Smooth muscle cell of trachea (primary cell): ENCODE data around the gene SLC66A3. TPM values are rescaled to one million over a fixed set of nuclear protein-coding genes. Genes with fewer than 3 reads are reported as not detected.

Experiments
- total RNA-seq: library from RNA; depleted of rRNA; stranded (reverse); fragments of >200 nt; gene quantifications from 2 replicates; pipeline ENCODE4 v1.2.1, GENCODE V29; 2014

SLC66A3 gene
- 44.7 and 91.0 TPM in 2 replicates for total RNA-seq

GRCh38 chr2:11155381-11156035, at the start of gene SLC66A3:
Gene SLC66A3, plus strand, starts transcription at chr2:11155467. Its CDS starts 80 bp downstream, at chr2:11155547.

Other genes starting within 250 kb of the SLC66A3 start
- 0.29 and 0.83 TPM in 2 replicates for gene KCNF1, start 243.5 kb upstream of the SLC66A3 start, total RNA-seq
- 42.0 and 57.3 TPM in 2 replicates for gene ROCK2, start 189.2 kb downstream of the SLC66A3 start, total RNA-seq